ENCODE measurements around the gene PDE10A. TPM values are rescaled to one million over a fixed set of nuclear protein-coding genes. Genes with fewer than 3 reads are reported as not detected.

Gene PDE10A
- 1 to 10 TPM in 3 of 4 donors, under 1 TPM in 1; 0.59 to 3.1 (median 2.0) TPM for total RNA-seq

DNA sequence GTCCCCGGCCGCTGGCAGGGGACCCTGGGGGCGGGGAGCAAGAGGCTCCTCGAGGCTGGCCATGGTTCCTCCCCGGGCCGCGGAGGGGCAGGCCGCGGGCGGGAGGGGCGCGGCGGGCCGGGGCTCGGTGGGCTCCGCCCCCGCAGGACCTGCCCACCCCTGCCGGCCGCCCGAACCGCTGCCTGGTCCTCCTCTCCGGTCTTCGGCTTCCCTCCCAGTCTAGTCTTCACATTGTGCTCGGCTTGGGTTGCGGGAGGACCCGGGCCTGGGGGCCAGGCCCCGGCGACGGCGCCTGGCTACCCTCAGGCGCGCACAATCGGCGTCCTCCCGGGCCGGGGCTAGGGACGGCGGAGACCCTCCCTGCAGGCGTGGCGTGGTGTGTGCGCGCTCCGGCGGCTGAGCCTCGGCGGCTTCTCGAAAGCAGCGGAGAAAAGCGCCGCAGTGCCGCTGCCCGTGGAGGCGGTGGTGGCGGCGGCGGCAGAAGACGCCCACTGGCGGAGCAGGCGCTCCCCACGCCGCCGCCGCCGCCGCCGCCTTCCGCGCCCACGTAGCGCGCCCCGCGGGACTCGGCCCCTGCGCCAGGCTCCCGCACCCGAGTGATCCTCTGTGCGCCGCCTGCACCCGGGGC is at the start of gene PDE10A:
PDE10A (minus strand) TSS at position 493 of the 628 bp plus-strand sequence; CDS start at position 63, 430 bp downstream.
- peak within 1 kb of the TSS; percentile 53 for H3K4me3 ChIP-seq
- H3K4me1 ChIP-seq: peaks cover 42% of the 10 kb centered on the region
- 0% methylated on average over 9 of the region's 80 CpGs for WGBS
- no peak within 1 kb of the TSS for H3K27ac ChIP-seq
- no peaks in the 10 kb centered on the region for H3K9me3 ChIP-seq
- peaks cover 90% of the 10 kb centered on the region for H3K27me3 ChIP-seq
- no peak for TF ChIP-seq CTCF (IDR thresholded peaks at IDR 0.05)
- no peak for TF ChIP-seq POLR2A (IDR thresholded peaks at IDR 0.05)
- TF ChIP-seq EP300 (IDR thresholded peaks at IDR 0.05): no peak
- TF ChIP-seq POLR2AphosphoS5 (IDR thresholded peaks at IDR 0.05): no peak
- DNase-seq (ENCODE audit: low spot score in 2 of 2): no peak
- no peaks in the 10 kb centered on the region for H3K36me3 ChIP-seq

DNA sequence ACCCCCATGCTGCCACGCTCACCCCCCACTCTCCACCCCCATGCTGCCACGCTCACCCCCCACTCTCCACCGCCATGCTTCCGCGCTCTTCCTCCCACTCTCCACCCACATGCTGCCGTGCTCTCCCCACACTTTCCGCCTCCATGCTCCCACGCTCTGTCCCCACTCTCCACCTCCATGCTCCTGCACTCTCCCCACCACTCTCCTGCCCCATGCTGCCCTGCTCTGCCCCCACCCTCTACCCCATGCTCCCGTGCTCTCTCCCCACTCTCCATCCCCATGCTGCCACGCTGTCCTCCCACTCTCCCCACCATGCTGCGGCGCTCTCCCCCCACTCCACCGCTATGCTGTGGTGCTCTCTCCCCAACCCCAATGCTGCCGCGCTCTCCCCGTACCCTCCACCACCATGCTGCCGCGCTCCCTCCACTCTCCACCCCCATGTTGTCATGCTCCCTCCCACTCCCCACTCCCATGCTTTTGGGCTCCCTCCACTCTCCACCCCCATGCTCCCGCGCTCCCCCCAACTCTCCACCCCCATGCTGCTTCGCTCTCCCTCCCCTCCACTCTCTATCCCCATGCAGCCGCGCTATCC is 46.0 kb upstream of the PDE10A start:
- 95% methylated on average over 22 of the region's 23 CpGs for WGBS
- no peaks in the 10 kb centered on the region for H3K4me1 ChIP-seq
- H3K4me3 ChIP-seq: no peak overlapping the region
- H3K36me3 ChIP-seq: no peaks in the 10 kb centered on the region
- H3K27ac ChIP-seq: no peak overlapping the region
- H3K9me3 ChIP-seq: no peaks in the 10 kb centered on the region
- TF ChIP-seq POLR2A (IDR thresholded peaks at IDR 0.05) (no peak), CTCF (IDR thresholded peaks at IDR 0.05) (no peak), POLR2AphosphoS5 (IDR thresholded peaks at IDR 0.05) (no peak), EP300 (IDR thresholded peaks at IDR 0.05) (no peak)
- H3K27me3 ChIP-seq: no peaks in the 10 kb centered on the region
- DNase-seq (ENCODE audit: low spot score in 2 of 2): no peak

GRCh38 chr6:165707067-165707853 is 44.2 kb upstream of the PDE10A start:
- WGBS: 95% methylated on average over 13 of the region's 14 CpGs
- DNase-seq (ENCODE audit: low spot score in 2 of 2): no peak
- peaks cover 4% of the 10 kb centered on the region for H3K4me1 ChIP-seq
- H3K36me3 ChIP-seq: no peaks in the 10 kb centered on the region
- H3K4me3 ChIP-seq: no peak overlapping the region
- H3K27ac ChIP-seq: no peak overlapping the region
- H3K9me3 ChIP-seq: no peaks in the 10 kb centered on the region
- H3K27me3 ChIP-seq: no peaks in the 10 kb centered on the region
- TF ChIP-seq EP300 (IDR thresholded peaks at IDR 0.05) (no peak), CTCF (IDR thresholded peaks at IDR 0.05) (no peak), POLR2A (IDR thresholded peaks at IDR 0.05) (no peak), POLR2AphosphoS5 (IDR thresholded peaks at IDR 0.05) (no peak)

- no peak for TF ChIP-seq POLR2AphosphoS5 (IDR thresholded peaks at IDR 0.05)
- no peak for TF ChIP-seq POLR2A (IDR thresholded peaks at IDR 0.05)
- TF ChIP-seq CTCF (IDR thresholded peaks at IDR 0.05): no peak
- no peak for TF ChIP-seq EP300 (IDR thresholded peaks at IDR 0.05)
- no peak overlapping the region for H3K27ac ChIP-seq
- no peaks in the 10 kb centered on the region for H3K9me3 ChIP-seq
- H3K36me3 ChIP-seq: no peaks in the 10 kb centered on the region
- DNase-seq (ENCODE audit: low spot score in 2 of 2): no peak
- H3K27me3 ChIP-seq: no peaks in the 10 kb centered on the region
- no peak overlapping the region for H3K4me3 ChIP-seq
- WGBS: 75% methylated on average over 5 of the region's 5 CpGs
- H3K4me1 ChIP-seq: peaks cover 4% of the 10 kb centered on the region
These were observed 42.9 kb upstream of the PDE10A start for GRCh38 chr6:165705941-165706340.

Data from suprapubic skin (tissue), 4 donors.